Activated naive CD8-positive, alpha-beta T cell treated with anti-CD3 and anti-CD28 coated beads, Interleukin-2, amount 50 U/mL, for 24 hours (primary cell): ENCODE data around the gene ZHX3.
"Not testable (repeated sequence)": the region's sequence is repeated elsewhere in the genome, so short reads cannot be mapped to it uniquely, and the experiment has no call there.

Experiments used
- ATAC-seq: fragments of 150-1000 bp; cut with Tn5 transposase; one replicate; pipeline ENCODE4 v1.10.0; 2021
- DNase-seq: peaks from one replicate; pipeline ENCODE4 v3.0.0; 2021
- H3K27ac Mint-ChIP-seq: one replicate; pipeline ENCODE4 v1.8.0; 2021; ENCODE audit warnings: mild to moderate bottlenecking, mixed read lengths
- H3K27me3 Mint-ChIP-seq: one replicate; pipeline ENCODE4 v1.8.0; 2021; ENCODE audit warnings: mixed read lengths
- H3K36me3 Mint-ChIP-seq: one replicate; pipeline ENCODE4 v1.8.0; 2021; ENCODE audit warnings: low read depth, mixed read lengths
- H3K4me1 Mint-ChIP-seq: one replicate; pipeline ENCODE4 v1.8.0; 2021; ENCODE audit warnings: mixed read lengths
- H3K4me3 Mint-ChIP-seq: one replicate; pipeline ENCODE4 v1.8.0; 2021; ENCODE audit warnings: mild to moderate bottlenecking, moderate library complexity, mixed read lengths
- H3K9me3 Mint-ChIP-seq: one replicate; pipeline ENCODE4 v1.8.0; 2021; ENCODE audit warnings: mixed read lengths

Gene ZHX3

GRCh38 chr20:41249411-41250281 lies 67.9 kb downstream of the ZHX3 start:
- H3K4me1 Mint-ChIP-seq = peaks cover 25% of the 10 kb centered on the region
- H3K9me3 Mint-ChIP-seq = no peaks in the 10 kb centered on the region
- no peak overlapping the region for H3K4me3 Mint-ChIP-seq
- peak overlapping the region; percentile 69 for H3K27ac Mint-ChIP-seq
- ATAC-seq = peak; percentile 44
- DNase-seq = no peak
- H3K27me3 Mint-ChIP-seq = no peaks in the 10 kb centered on the region
- H3K36me3 Mint-ChIP-seq = no peaks in the 10 kb centered on the region

GRCh38 chr20:41248368-41249024 lies 69.0 kb downstream of the ZHX3 start:
- H3K4me1 Mint-ChIP-seq = peaks cover 26% of the 10 kb centered on the region
- H3K27me3 Mint-ChIP-seq = no peaks in the 10 kb centered on the region
- ATAC-seq (no peak), DNase-seq (no peak)
- no peaks in the 10 kb centered on the region for H3K36me3 Mint-ChIP-seq
- no peaks in the 10 kb centered on the region for H3K9me3 Mint-ChIP-seq
- H3K4me3 Mint-ChIP-seq = no peak overlapping the region
- peak overlapping the region; percentile 26 for H3K27ac Mint-ChIP-seq

- ATAC-seq (no peak), DNase-seq (no peak)
- H3K4me1 Mint-ChIP-seq = peaks cover 32% of the 10 kb centered on the region
- H3K4me3 Mint-ChIP-seq = no peak overlapping the region
- no peaks in the 10 kb centered on the region for H3K27me3 Mint-ChIP-seq
- peak overlapping the region; percentile 26 for H3K27ac Mint-ChIP-seq
- H3K36me3 Mint-ChIP-seq = no peaks in the 10 kb centered on the region
- H3K9me3 Mint-ChIP-seq = no peaks in the 10 kb centered on the region
Observed at GRCh38 chr20:41247523-41248367, 69.8 kb downstream of the ZHX3 start.

GRCh38 chr20:41245086-41245707 lies 72.3 kb downstream of the ZHX3 start:
- DNase-seq = no peak
- ATAC-seq = peak; percentile 53
- Mint-ChIP-seq H3K4me1 (peaks cover 40% of the 10 kb centered on the region), H3K4me3 (no peak overlapping the region), H3K27me3 (no peaks in the 10 kb centered on the region), H3K36me3 (peaks cover 3% of the 10 kb centered on the region), H3K27ac (no peak overlapping the region), H3K9me3 (no peaks in the 10 kb centered on the region)

- H3K27ac Mint-ChIP-seq = no peak overlapping the region
- no peaks in the 10 kb centered on the region for H3K9me3 Mint-ChIP-seq
- peaks cover 24% of the 10 kb centered on the region for H3K4me1 Mint-ChIP-seq
- peaks cover 4% of the 10 kb centered on the region for H3K36me3 Mint-ChIP-seq
- H3K27me3 Mint-ChIP-seq = no peaks in the 10 kb centered on the region
- no peak overlapping the region for H3K4me3 Mint-ChIP-seq
- no peak for DNase-seq
- ATAC-seq = no peak
Observed at GRCh38 chr20:41242807-41243206, 74.7 kb downstream of the ZHX3 start.

- no peak overlapping the region for H3K4me3 Mint-ChIP-seq
- peaks cover 5% of the 10 kb centered on the region for H3K36me3 Mint-ChIP-seq
- ATAC-seq = no peak
- no peak for DNase-seq
- H3K27ac Mint-ChIP-seq = peak overlapping the region; percentile 52
- no peaks in the 10 kb centered on the region for H3K9me3 Mint-ChIP-seq
- peaks cover 21% of the 10 kb centered on the region for H3K4me1 Mint-ChIP-seq
- no peaks in the 10 kb centered on the region for H3K27me3 Mint-ChIP-seq
Observed at GRCh38 chr20:41242352-41242751, 75.2 kb downstream of the ZHX3 start.

GRCh38 chr20:41237233-41237632 lies 80.3 kb downstream of the ZHX3 start:
- not testable (repeated sequence) for H3K27ac Mint-ChIP-seq, H3K9me3 Mint-ChIP-seq, H3K27me3 Mint-ChIP-seq, H3K4me3 Mint-ChIP-seq, H3K36me3 Mint-ChIP-seq, DNase-seq, ATAC-seq
- peaks cover 24% of the 10 kb centered on the region for H3K4me1 Mint-ChIP-seq

- H3K36me3 Mint-ChIP-seq, DNase-seq, ATAC-seq, H3K27ac Mint-ChIP-seq, H3K27me3 Mint-ChIP-seq, H3K9me3 Mint-ChIP-seq, H3K4me3 Mint-ChIP-seq: not testable (repeated sequence)
- H3K4me1 Mint-ChIP-seq = peaks cover 25% of the 10 kb centered on the region
Observed at GRCh38 chr20:41236818-41237217, 80.7 kb downstream of the ZHX3 start.

- Mint-ChIP-seq H3K27ac (no peak overlapping the region), H3K4me3 (no peak overlapping the region), H3K9me3 (no peaks in the 10 kb centered on the region), H3K36me3 (peaks cover 2% of the 10 kb centered on the region), H3K27me3 (no peaks in the 10 kb centered on the region), H3K4me1 (peaks cover 32% of the 10 kb centered on the region)
- no peak for ATAC-seq
- DNase-seq = no peak
Observed at GRCh38 chr20:41234546-41234945, 83.0 kb downstream of the ZHX3 start.

- DNase-seq (no peak), ATAC-seq (no peak)
- Mint-ChIP-seq H3K4me1 (peaks cover 32% of the 10 kb centered on the region), H3K27ac (no peak overlapping the region), H3K9me3 (no peaks in the 10 kb centered on the region), H3K36me3 (peaks cover 2% of the 10 kb centered on the region), H3K27me3 (no peaks in the 10 kb centered on the region), H3K4me3 (no peak overlapping the region)
Observed at GRCh38 chr20:41234041-41234440, 83.5 kb downstream of the ZHX3 start.

- Mint-ChIP-seq H3K4me3 (no peak overlapping the region), H3K27me3 (no peaks in the 10 kb centered on the region), H3K9me3 (no peaks in the 10 kb centered on the region), H3K36me3 (peaks cover 2% of the 10 kb centered on the region), H3K4me1 (peaks cover 32% of the 10 kb centered on the region), H3K27ac (peak overlapping the region; percentile 36)
- DNase-seq = no peak
- no peak for ATAC-seq
Observed at GRCh38 chr20:41232973-41233926, 84.3 kb downstream of the ZHX3 start.

- Mint-ChIP-seq H3K36me3 (no peaks in the 10 kb centered on the region), H3K9me3 (no peaks in the 10 kb centered on the region), H3K4me3 (no peak overlapping the region), H3K27me3 (no peaks in the 10 kb centered on the region), H3K27ac (no peak overlapping the region), H3K4me1 (peaks cover 32% of the 10 kb centered on the region)
- ATAC-seq = no peak
- no peak for DNase-seq
Observed at GRCh38 chr20:41231136-41231535, 86.4 kb downstream of the ZHX3 start.

GRCh38 chr20:41230136-41230535 lies 87.4 kb downstream of the ZHX3 start:
- no peaks in the 10 kb centered on the region for H3K9me3 Mint-ChIP-seq
- no peaks in the 10 kb centered on the region for H3K27me3 Mint-ChIP-seq
- H3K36me3 Mint-ChIP-seq = no peaks in the 10 kb centered on the region
- no peak for ATAC-seq
- no peak overlapping the region for H3K4me3 Mint-ChIP-seq
- DNase-seq = no peak
- no peak overlapping the region for H3K27ac Mint-ChIP-seq
- H3K4me1 Mint-ChIP-seq = peaks cover 32% of the 10 kb centered on the region
